Activated effector memory CD4-positive, alpha-beta T cell treated with anti-CD3 and anti-CD28 coated beads, Interleukin-2, amount 50 U/mL, for 16 hours (primary cell): ENCODE data around the gene ZNF280B.
"Not testable (repeated sequence)": the region's sequence is repeated elsewhere in the genome, so short reads cannot be mapped to it uniquely, and the experiment has no call there.

Experiments used
- DNase-seq: peaks from one replicate; pipeline ENCODE4 v3.0.0-alpha.2; 2020

The ZNF280B gene

DNA sequence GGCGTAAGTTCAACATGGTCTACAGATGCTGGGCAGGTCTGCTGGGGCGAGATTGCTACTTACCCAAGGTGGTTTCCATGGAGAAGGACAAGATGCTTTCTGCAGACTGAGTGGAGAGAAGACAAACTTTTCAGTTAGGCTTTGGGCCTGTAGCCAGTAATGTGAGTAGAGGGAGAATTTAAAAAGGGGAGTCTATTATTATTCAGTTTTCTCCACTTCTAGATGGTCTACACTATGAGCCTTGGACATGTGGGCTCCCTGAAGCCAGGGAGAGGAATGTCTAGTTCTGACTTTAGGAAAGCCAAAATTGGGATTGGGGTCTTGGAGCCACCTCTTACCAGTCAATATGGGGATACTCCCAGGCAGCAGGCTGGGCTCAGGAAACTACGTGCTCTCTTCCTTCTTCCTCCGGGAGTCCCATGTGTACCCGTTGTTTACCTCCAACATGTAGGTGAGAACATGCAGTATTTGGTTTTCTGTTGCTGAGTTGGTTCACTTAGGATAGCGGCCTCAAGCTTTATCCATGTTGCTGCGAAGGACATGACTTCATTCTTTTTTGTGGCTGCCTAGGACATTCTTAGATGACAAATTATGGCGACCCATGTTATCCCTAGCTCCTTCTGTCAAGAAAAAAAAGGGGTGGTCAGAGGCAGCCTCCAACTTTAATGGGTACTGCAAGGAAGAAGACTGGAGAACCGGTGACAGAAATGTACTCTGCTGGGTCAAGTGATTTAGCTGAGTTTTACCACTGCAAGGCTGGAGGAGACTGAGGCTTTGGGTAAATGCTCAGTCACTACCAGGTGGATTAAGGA is 26.3 kb upstream of the ZNF280B start:
- no peak for DNase-seq

DNA sequence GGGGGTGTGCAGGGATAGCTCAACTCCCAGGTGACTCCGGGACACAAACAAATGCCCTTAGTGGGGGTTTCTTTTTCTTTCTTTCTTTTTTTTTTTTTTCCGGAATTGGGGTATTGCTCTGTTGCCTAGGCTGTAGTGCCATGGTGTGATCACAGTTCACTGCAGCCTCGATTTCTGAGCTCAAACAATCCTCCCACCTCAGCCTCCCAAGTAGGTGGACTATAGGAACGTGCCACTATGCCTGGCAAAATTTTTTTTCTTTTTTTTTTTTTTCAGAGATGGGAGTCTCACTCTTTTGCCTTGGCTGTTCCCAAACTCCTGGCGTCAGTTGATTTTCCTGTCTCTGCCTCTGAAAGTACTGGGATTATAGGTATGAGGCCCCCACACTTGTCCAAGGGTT is 25.3 kb upstream of the ZNF280B start:
- DNase-seq = no peak

DNA sequence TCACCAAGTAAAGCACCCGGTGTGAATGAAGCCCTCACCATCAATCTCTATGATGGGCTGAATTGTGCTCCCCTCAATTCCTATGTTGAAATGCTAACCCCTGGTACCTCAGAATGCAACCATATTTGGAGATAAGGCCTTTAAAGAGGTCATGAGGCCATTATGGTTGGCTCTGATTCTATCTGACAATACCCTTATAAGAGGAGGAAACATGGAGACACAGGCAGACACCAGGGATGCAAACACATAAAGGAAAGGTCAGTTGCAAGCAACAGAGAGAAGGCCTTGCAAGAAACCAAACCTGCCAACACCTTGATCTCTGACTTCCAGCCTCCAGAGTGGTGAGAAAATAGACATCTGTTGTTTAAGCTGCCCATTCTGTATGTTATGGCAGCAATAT is 24.9 kb upstream of the ZNF280B start:
- no peak for DNase-seq

DNA sequence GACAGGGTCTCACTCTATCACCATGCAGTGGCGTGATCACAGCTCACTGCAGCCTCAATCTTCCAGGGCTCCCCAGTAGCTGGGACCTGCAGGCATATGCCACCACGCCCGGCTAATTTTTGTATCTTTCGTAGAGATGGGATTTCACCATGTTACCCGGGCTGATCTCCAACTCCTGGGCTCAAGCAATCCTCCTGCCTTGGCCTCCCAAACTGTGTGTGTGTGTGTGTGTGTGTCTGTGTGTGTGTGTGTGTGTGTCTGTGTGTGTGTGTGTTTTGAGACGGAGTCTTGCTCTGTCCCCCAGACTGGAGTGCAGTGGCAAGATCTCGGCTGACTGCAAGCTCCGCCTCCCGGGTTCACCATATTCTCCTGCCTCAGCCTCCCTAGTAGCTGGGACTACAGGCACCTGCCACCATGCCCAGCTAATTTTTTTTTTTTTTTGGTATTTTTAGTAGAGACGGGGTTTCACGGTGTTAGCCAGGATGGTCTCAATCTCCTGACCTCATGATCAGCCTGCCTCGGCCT is 24.1 kb upstream of the ZNF280B start:
- not testable (repeated sequence) for DNase-seq

DNA sequence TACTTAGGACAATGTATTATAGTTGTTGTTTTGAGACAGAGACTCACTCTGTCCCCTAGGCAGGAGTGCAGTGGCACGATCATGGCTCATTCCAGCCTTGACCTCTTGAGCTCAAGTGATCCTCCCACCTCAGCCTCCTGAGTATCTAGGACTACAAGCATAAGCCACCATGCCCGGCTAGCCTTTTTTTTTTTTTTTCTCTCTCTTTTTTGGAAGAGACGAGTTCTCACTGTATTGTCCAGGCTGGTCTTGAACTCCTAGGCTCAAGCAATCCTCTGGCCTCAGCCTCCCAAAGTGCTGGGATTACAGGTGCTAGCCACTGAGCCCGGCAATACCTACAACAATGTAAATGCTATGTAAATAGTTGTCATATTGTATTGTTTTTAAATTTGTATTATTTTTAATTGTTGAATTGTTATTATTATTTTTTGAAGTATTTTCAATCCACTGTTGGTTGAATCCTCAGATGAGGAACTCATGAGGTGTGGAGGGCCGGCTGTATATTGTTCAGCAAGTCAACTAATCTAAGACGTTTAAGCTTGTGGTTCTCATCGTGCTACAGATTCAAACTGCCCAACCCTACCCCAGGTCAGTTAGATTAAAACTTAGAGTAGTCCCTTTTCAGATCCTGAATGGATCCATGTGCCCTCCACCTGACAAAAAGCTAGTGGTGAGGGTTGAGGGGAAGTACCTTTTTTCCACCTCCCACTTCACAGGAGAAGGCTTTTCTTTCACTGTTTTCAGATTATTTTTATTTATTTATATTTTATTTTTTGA is 23.4 kb upstream of the ZNF280B start:
- DNase-seq = no peak

DNA sequence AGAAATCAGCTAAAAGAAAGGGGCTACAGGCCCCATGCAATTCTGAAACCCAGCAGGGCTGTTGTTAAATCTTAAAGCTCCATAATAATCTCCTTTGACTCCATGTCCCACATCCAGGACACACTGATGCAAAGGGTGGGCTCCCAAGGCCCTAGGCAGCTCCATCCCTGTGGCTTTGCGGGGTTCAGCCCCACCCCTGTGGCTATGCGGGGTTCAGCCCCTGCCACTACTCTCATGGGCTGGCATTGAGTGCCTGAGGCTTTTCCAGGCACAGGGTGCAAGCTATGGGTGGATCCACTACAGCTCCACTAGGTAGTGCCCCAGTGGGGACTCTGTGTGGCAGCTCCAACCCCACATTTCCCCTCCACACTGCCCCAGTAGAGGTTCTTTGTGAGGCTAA is 20.2 kb upstream of the ZNF280B start:
- DNase-seq = no peak

DNA sequence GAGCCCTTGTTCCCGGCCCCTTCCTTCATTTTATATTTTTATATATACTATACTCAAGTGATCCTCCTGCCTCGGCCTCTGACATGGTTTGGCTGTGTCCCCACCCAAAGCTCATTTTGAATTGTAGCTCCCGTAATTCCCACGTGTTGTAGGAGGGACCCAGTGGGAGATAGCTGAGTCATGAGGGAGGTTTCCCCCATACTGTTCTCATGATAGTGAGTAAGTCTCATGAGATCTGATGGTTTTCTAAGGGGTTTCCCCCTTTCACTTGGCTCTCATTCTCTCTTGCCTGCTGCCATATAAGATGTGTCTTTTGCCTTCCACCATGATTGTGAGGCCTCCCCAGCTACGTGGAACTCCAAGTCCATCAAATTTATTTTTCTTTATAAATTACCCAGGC is 18.8 kb upstream of the ZNF280B start:
- no peak for DNase-seq

DNA sequence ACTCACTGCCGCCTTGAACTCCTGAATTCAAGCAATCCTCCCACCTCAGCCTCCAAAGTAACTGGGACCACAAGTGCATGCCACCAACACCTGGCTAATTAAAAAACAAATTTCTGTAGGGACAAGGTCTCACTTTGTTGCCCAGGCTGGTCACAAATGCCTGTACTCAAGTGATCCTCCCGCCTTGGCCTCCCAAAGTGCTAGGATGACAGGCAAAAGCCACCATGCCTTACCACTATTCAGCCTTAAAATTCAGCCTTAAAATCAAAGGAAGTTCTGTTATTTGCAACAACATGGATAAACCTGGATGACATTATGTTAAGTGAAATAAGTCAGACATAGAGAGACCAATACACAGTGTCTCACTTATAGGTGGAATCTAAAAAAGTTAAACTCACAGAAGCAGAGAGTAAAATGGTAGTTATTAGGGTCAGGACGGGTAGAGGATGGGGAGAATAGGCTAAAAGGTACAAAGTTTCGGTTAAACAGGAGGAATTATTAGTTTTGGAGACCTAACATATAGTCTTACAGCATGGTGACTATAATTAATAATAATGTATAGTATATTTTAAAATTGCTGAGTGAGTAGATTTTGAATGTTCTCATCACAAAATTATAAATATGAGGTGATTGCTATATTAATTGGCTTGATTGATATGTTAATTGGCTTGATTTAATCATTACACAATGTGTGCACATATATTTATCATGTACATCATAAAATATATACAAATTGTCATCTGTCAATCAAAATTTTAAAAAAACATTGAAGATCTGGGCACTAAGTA is 17.8 kb upstream of the ZNF280B start:
- no peak for DNase-seq

DNA sequence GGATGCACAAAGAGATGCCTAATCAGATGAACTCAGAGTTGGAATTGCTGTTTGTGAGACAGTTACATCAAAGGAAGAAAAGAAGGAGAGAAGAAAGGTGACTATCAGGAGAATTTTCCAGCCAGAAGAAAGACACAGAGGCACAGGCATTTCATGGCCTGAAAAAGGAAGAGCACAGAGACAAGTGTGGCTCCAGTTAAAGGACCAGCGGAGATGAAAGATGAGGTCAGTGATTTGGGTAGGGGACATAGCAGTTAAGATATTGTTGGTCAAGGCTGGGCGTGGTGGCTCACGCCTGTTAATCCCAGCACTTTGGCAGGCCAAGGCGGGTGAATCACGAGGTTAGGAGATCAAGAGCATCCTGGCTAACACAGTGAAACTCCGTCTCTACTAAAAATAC is 15.0 kb upstream of the ZNF280B start:
- DNase-seq = no peak

DNA sequence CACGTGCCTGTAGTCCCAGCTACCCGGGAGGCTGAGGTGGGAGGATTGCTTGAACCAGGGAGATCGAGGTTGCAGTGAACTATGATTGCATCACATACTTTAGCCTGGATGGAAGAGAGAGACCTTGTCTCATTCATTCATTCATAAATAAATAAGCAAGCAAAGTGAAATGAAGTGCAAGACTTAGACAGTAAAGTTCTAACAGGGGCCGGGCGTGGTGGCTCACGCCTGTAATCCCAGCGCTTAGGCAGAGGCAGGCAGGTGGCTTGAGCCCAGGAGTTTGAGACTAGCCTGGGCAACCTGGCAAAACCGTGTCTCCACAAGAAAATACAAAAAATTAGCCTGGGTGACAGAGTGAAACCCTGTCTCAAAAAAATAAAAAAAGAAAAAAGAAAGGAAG is 13.1 kb upstream of the ZNF280B start:
- no peak for DNase-seq

DNA sequence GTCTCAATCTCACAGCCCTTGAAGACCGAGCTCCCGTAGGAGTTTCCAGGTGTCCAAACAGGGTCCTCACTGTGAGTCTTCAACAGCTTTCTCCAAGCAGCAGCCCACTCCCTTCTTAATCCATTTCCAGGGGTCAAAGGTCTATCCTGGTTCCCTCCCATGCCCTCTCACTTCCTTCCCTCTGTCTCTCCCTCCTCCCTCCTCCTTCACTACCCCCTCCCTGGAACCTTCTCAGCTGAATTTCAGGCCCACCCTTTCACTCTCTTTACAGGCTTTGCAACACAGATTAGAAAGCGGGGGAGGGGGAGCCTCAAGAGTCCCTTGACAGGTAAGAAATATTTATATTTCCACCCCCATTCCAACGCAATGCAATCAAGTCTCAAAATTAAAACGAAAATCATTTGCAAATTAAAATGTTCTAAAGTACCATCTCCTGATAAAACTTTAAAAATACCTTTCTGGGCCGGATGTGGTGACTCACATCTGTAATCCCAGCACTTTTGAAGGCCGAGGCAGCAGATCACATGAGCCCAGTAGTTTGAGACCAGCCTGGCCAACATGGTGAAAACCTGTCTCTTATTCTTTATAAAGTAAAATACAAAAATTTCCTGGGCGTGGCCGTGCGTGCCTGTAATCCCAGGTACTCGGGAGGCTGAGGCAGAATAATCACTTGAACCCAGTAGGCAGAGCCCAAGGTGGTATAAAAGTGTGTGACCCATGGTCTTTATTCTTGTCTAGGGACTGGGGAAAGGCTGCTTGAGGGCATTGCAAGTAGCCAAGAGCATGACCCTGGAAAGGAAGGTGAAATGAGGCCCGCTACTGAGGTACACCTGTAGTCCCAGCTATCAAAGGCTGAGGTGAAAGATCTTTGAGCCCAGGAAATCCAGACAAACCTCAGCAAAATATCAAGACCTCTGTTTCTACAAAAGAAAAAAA is 12.4 kb upstream of the ZNF280B start:
- no peak for DNase-seq

DNA sequence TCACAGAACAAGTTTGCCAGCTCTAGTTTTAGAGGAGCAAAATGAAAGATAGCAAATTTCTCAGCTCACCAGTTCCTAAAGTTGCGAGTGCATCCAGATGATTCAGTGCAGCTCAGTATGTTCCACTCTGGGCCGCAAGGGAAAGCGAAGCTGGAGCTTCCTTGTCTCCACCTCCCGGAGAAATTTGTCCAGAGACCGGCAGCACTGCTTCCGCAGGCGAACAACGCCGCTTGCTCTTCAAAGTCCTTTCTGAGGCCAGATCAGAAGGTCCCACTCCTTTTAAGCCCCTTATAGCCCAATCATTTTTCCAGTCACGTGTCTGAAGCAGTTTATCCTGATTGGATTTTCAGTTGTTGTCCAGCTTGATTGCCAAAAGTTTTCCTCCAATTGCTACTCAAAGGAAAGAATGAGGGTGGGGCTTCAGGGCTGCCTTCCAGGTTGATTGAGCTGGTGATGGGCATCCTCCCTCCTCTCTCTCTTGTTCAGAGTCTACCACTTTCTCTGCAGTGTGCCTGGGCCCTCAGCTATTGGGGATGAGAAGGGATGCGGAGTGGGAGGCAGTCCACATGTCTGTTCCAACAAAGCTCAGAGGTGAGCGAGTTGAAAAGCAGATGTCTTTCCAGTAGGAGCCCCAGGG is 11.6 kb upstream of the ZNF280B start, which contains the start of gene ZNF280A:
ZNF280A (minus strand) TSS at position 251 of the 637 bp plus-strand sequence. CDS start 4,640 bp downstream, outside the sequence.
- DNase-seq = no peak

DNA sequence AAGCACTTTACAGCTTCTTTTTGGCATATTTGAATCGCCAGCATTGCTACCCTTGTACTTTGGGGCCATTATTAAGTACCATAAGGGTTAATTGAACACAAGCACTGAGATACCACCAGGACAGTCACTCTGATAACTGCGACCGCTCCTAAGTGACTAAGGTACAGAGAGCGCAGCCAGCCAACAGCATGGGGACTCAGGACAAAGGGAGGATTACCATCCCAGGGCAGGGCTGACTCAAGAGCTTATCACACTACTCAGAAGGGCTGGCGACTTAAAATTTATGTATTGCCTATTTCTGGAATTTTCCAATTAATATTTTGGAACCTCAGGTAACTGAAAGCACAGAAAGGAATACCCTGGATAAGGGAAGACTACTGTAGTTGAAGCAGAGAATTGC is 11.0 kb upstream of the ZNF280B start:
- no peak for DNase-seq

DNA sequence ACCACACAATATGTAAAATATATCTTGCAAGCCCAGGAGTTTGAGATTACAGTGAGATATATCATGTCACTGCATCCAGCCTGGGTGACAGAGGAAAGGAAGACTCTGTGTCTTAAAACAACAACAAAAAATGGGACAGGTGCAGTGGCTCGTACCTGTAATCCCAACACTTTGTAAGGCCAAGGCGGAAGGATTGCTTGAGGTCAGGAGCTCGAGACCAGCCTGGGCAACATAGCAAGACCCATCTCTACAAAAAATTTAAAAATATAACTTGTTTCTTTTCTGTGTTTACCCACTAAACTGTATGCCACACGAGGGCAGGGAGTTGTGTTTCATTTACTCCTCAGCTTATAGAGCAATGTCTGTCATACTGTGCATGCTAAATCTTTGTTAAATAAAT is 8.4 kb upstream of the ZNF280B start:
- DNase-seq = no peak

DNA sequence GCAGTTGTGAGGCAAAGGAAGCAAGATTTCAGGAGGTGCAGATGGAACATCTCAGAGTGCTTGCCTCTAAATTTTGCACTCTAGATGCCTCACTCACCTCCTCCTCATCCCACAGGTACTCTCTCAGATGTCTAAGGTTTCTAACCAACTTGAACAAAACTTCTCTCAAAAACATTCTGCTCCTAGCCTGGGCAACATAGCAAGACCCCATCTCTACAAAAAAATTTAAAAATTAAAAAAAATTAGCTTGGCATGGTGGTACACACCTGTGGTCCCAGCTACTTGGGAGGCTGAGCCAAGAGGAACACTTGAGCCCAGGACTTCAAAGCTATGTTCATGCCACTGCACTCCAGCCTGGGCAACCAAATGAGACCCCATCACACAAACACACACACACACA is 7.3 kb upstream of the ZNF280B start:
- DNase-seq = no peak

DNA sequence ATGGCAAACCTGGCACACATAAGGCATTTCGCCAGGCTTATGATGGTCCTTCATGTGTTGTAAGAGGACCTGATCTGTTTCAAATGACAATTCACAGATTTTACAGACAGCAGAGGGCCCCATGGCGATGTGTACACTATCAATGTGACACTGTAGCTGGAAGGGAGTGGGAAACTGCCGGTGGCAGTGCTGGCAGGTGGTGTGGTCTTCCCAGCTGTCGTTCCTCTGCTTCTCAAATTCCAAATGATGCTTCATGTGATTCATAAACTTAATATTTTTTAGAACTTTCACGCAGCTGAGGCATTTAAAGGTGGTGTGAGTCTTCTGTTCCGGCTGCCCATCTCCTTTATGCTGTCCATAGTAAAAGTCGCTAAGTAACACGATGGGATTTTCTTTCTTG is 5.9 kb upstream of the ZNF280B start:
- not testable (repeated sequence) for DNase-seq

DNA sequence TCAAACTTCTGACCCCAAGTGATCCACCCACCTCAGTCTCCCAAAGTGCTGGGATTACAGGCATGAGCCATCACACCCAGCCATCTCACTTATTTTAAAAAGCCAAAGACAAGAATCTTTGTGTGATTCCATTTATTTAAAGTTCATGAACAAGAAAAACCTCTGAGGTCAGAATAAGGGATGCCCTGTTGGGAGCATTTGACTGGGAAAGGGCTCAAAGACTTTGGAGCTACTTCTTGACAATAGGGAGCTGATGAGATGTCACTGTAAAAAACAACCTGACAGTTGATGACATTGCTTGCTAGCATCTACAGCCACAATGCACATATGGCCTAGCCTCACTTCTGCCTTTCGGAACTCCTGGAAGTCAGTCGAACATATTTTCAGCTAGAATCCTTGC is 5.1 kb upstream of the ZNF280B start:
- DNase-seq = no peak

DNA sequence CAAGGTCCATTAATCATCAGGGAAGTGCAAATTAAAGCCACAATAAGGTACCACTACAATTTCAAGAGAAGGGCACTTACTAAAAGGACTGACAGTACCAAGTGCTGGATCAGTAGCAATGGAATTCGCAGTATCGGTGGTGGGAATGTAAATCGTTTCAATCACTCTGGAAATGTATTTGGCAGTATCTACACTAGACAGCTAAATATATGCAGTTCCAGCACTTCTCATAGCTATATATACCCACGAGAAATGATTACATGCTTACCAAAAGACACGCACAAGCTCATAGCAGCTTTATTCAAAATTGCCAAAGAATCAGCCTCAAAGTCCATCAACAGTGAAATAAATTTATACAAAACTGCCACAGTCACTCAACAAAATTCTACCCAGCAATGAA is 4.4 kb upstream of the ZNF280B start:
- no peak for DNase-seq

DNA sequence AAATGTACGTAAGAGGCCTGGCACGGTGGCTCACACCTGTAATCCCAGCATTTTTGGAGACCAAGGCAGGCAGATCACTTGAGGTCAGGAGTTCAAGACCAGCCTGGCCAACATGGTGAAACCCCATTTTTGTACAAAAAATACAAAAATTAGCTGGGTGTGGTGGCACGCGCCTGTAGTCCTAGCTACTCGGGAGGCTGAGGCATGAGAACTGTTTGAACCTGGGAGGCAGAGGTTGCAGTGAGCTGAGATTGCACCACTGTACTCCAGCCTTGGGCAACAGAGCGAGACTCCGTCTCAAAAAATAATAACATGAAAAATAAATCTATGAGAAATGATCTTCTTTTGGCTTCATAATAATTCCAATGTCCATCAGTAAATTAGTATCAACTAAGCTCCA is 2.3 kb upstream of the ZNF280B start:
- DNase-seq = not testable (repeated sequence)

DNA sequence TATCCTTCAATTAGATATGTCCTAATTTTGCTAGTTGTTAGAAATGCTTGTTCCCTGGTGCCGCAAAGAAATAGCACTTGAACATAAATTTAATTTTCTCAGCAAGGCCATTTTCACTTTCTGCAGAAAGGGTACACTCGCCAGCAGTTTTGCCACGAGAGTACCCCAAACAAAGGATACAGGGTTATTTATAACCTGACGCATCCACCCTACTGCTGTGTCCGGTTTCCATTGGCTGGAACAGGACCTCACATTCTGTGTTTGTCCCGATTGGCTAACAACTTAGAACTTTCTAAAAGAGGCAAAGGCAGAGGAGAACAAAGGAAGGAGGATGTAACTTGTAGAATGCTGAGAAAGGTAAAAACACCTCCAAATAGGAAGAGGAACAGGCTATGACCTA is 1.4 kb upstream of the ZNF280B start:
- DNase-seq = not testable (repeated sequence)

DNA sequence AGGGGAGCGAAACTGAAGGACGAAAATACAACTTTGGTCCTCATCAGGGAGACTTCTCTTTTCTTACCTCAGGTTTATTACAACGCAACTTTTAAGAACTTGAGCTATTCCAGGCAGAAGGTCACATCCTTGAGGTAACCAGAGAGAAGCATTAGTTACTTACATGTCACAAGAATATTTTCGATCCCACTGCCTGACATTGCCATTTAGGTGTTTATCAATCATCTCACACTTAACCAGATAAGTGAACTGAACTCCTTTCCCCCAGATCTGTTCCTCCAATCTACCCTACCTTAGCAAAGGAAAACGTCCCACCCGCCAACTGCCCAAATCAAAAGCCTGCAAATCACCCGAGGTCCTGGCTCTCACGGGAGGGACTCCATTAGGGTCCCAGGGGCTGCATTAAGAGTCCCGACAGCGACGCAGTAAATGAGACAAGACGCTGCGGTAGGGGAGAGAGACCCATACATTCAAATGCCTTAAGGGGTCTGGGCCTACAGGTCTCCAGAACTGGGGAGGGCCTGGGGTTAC is 734 bp downstream of the ZNF280B start:
- DNase-seq = no peak
